Retinal pigment epithelial cell (primary cell): ENCODE results near the gene CARD19.

ENCODE experiments used
- DNase-seq: peaks from one replicate; pipeline ENCODE4 v3.0.0-alpha.2; 2010; ENCODE audit warnings: low read depth
- H3K4me3 ChIP-seq: 2 replicates; pipeline ENCODE4 v1.5.1; 2011; ENCODE audit warnings: mild to moderate bottlenecking, low read length, control low read depth, moderate library complexity
- TF ChIP-seq, protein P1 (sequence below): conservative IDR thresholded peaks from 2 replicates; pipeline ENCODE4 v1.5.1; 2011; ENCODE audit warnings: low read depth, low read length, control low read depth, inconsistent platforms

CARD19 gene

DNA sequence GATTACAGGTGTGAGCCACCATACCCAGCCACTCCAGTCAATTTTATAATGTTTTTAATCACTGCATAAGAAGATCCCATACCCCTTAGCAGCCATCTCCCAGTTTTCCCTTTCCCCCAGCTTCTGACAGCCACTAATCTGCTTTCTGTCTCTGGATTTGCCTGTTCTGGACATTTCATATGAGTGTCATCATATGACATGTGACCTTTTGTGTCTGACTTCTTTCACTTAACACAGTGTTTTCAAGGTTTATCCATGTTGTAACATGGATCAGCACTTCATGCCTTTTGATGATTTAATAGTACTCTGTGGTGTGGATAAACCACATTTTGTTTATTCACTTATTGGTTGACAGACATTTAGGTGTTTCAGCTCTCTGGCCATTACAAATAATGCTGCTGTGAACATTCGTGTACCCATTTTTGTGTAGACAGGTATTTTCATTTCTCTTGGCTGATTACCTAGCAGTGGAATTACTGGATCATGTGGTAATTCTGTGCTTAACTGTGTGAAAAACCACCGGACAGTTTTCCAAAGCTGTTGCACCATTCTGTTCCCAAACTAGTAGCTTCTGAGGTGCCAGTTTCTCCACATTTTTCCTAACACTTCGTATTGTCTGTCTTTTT is 28.9 kb upstream of the CARD19 start:
- no peak overlapping the region for H3K4me3 ChIP-seq
- TF ChIP-seq, protein P1, sequence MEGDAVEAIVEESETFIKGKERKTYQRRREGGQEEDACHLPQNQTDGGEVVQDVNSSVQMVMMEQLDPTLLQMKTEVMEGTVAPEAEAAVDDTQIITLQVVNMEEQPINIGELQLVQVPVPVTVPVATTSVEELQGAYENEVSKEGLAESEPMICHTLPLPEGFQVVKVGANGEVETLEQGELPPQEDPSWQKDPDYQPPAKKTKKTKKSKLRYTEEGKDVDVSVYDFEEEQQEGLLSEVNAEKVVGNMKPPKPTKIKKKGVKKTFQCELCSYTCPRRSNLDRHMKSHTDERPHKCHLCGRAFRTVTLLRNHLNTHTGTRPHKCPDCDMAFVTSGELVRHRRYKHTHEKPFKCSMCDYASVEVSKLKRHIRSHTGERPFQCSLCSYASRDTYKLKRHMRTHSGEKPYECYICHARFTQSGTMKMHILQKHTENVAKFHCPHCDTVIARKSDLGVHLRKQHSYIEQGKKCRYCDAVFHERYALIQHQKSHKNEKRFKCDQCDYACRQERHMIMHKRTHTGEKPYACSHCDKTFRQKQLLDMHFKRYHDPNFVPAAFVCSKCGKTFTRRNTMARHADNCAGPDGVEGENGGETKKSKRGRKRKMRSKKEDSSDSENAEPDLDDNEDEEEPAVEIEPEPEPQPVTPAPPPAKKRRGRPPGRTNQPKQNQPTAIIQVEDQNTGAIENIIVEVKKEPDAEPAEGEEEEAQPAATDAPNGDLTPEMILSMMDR: no peak
- DNase-seq: no peak

DNA sequence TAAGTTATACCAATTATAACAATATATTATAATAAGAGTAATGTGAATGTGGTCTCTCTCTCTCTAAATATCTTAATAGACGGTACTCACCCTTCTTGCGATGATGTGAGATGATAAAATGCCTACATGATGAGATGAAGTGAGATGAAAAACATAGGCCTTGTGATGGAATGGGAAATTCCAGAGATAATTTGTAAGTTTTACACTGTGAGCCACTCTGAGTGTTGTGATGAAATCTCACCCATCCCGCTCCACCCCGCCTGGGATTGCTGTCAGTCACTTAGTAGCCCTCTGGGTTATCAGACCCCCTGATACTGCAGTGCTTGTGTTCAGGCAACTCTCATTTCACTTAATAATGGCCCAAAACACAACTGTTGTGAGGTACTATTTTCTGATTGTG is 27.1 kb upstream of the CARD19 start:
- no peak for DNase-seq
- TF ChIP-seq, protein P1: no peak
- H3K4me3 ChIP-seq: no peak overlapping the region

DNA sequence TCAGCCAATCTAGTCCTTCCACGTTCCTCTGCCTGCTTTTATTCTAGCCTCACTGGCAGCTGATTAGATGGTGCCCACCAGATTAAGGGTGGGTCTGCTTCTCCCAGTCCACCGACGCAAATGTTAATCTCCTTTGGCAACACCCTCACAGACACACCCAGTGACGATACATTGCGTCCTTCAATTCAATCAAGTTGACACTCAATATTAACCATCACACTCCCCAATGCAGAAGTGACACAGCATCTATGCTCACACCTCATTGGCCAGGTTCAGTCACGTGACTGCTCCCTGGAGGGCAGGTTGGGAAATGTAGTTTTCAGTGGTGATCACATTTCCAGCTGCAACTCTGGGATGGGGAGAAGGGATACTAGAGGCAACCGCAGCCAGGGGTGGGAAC is 24.6 kb upstream of the CARD19 start:
- TF ChIP-seq, protein P1: no peak
- no peak overlapping the region for H3K4me3 ChIP-seq
- no peak for DNase-seq

DNA sequence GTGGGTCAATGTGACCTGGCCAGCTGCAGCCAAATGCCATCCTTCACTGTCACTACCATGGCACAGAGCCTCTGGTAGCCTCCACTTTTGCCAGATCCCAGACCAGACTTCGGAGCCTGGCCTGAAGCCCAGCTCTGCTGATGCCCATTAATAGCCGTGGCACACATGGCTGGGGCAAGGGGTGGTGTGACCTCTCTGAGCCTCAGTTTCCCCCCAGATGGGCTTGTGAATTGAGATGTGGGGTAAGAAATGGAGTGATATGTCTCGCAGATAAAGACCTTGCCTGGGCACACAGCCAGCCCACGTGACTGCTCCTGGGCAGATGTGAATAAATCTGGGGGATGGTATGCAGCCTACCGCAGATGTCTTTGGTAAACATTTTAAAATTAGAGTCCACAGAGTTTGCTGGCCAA is 23.6 kb upstream of the CARD19 start:
- H3K4me3 ChIP-seq: no peak overlapping the region
- no peak for DNase-seq
- TF ChIP-seq, protein P1: no peak

DNA sequence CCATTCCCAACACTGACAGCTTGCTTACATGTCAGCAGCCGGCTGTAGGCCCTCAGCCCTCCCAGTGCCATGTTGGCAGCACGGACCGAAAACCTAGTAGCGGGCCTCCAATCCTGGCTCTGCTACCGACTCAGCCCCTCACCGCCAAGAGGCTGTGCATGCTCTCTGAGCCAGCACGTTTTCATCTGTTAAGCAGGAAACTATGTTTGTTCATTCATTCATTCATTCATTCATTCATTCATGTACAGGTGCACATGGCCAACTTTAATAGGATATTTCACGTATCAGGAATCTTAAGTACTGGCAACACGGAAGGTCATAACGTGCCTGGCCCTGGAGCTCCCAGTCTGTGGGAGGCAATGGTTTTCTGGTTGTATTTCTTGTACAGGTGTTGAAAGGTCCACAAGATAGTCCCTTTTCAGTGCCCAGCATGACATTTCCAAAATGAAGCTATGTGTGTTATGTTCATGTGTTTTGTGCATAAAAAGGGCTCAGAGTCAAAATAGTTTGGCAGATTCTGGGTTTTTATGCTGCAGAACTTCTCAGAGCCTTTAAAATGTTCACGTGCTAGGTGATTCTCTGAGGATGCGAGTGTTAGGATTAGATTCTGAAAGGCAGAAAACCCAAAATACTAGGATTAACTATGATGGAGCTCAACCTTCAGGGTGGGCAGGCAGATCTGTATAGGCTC is 19.8 kb upstream of the CARD19 start:
- no peak overlapping the region for H3K4me3 ChIP-seq
- DNase-seq: no peak
- TF ChIP-seq, protein P1: no peak

DNA sequence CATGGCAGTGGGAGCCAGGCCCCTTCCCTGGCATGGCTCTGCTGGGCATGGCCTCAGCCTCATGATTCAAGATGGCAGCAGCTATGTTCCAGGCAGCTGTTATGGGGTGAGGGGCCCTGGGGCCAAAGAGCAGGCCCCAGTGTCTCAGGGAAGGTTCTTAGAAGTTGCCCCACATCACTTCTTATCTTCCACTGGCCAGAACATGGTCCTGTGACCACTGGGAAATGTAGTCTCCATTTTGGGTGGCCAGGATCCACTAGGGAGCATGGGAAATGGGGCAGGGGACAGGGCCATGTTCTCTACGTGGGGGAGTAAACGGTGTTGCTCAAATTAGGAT is 19.3 kb upstream of the CARD19 start:
- TF ChIP-seq, protein P1: no peak

DNA sequence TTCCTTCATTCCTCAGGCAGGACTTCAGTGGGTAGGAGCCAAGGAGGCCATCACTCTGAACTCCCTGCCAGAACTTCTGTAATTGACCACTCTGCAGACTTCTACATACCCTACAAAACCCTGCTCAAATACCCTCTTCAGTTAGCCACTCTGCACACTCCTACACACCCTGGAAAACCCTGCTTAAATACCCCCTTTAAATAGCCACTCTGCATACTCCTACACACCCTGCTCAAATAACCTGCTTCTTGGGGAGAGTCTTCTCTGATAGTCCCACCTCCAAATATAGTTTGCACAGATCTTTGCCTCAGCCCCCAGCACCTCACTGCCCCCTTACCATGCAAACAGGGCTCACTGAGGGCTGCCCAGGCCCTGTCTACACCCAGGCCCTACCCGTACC is 18.6 kb upstream of the CARD19 start:
- no peak for DNase-seq
- H3K4me3 ChIP-seq: no peak overlapping the region
- TF ChIP-seq, protein P1: no peak

More for the DNA sequence above, 19.3 kb upstream of the CARD19 start:
- no peak for DNase-seq
- no peak overlapping the region for H3K4me3 ChIP-seq
